NT2/D1 (cell line): Measurements from ENCODE around the gene PROM1.

ENCODE experiments used
- SUZ12 ChIP-seq: IDR thresholded peaks from 2 replicates; pipeline ENCODE4 v1.6.1; 2011; ENCODE audit not compliant: insufficient read length, insufficient read depth; ENCODE audit errors: extremely low read depth
- YY1 ChIP-seq: IDR thresholded peaks from 2 replicates; pipeline ENCODE4 v1.6.1; 2011; ENCODE audit not compliant: insufficient read length, insufficient read depth
- ZNF274 ChIP-seq: IDR thresholded peaks from 2 replicates; pipeline ENCODE4 v1.6.1; 2011; ENCODE audit warnings: mild to moderate bottlenecking, low read depth, low read length

- TF ChIP-seq ZNF274 (no peak), YY1 (no peak), SUZ12 (no peak)
These were observed 148.1 kb downstream of the PROM1 start for GRCh38 chr4:15935504-15936402.
